Mammary epithelial cell (primary cell): ENCODE measurements around the gene TIMM17A.

ENCODE experiments used
- CTCF ChIP-seq, 2 donors: IDR thresholded peaks in 1 of 2; conservative IDR thresholded peaks in 1 of 2; 2 replicates each; pipeline ENCODE4 v1.5.1; 2011 to 2012; ENCODE audit warnings: inconsistent platforms in 2 of 2, low read length in 2 of 2, mild to moderate bottlenecking in 2 of 2, control low read depth in 1 of 2, low read depth in 1 of 2; ENCODE audit not compliant: insufficient read depth in 1 of 2; ENCODE audit errors: extremely low read depth in 1 of 2
- EZH2 ChIP-seq: IDR thresholded peaks from 2 replicates; pipeline ENCODE4 v1.6.1; 2012; ENCODE audit warnings: low read length, inconsistent platforms, borderline replicate concordance

DNA sequence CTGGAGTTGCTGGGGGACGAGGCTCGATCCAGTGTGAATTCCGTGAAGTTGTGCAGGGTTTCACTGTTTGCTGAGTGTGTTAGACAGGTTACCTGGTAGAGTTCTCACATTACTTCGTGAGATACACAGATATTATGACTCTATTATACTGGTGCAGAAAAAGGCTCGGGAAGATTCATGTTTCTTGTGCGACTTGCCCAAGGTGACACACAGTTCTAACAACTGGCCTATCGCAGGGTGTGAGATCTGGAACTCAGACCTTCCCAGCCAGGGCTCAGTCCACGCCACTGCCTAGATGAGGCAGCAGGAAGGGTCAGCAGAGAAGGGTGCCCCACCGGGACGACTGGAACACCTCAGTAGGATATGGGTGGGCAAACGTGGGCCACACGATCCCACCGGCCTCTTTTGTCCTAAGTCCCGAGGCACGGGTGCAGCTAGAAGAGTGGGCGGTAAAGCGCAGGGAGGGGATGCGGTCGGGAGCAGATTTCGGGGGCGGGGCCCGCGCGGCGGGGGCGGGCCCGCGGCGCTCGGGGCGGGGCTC, 26.8 kb downstream of the TIMM17A start:
- TF ChIP-seq EZH2, result no peak
- no peak for TF ChIP-seq CTCF (conservative IDR thresholded peaks at IDR 0.05 in 1 of 2, IDR thresholded peaks at IDR 0.05 in 1 of 2; ENCODE audit: extremely low read depth in 1 of 2, insufficient read depth in 1 of 2, low read depth in 1 of 2, low read length in 2 of 2)
